Kidney (tissue), 14 donors: Measurements from ENCODE around the gene LY6G6F. TPM values are rescaled to one million over a fixed set of nuclear protein-coding genes. Genes with fewer than 3 reads are reported as not detected.

Experiments
- DNase-seq, 5 donors: peaks; one replicate each; pipeline ENCODE4 v3.0.0-alpha.2; 2013 to 2020
- FAIRE-seq: peaks from 2 replicates; lab custom pipeline; 2012; peaks lifted over from hg19 to GRCh38; lab: Jason Lieb, UNC
- H3K27ac ChIP-seq, 2 donors: one replicate each; pipeline ENCODE4 v1.7.0; 2013; ENCODE audit warnings: low read depth in 2 of 2, low read length in 2 of 2, inconsistent platforms in 1 of 2
- H3K27me3 ChIP-seq: one replicate; pipeline ENCODE4 v1.7.1; 2013; ENCODE audit warnings: low read length, inconsistent platforms; ENCODE audit not compliant: control insufficient read depth, insufficient read depth
- H3K36me3 ChIP-seq, 3 donors: one replicate each; pipeline versions ENCODE4 v1.7.0 to v1.7.1; 2013; ENCODE audit warnings: low read length in 3 of 3, control low read depth in 1 of 3, inconsistent platforms in 1 of 3; ENCODE audit not compliant: insufficient read depth in 3 of 3, control insufficient read depth in 2 of 3
- H3K4me1 ChIP-seq, 3 donors: one replicate each; pipeline versions ENCODE4 v1.7.0 to v1.7.1; 2013; ENCODE audit warnings: low read length in 3 of 3, inconsistent platforms in 1 of 3, low read depth in 1 of 3; ENCODE audit not compliant: control insufficient read depth in 2 of 3, insufficient read depth in 2 of 3
- H3K4me3 ChIP-seq, 3 donors: one replicate each; pipeline versions ENCODE4 v1.7.0 to v1.8.1; 2013; ENCODE audit warnings: low read length in 3 of 3, control low read depth in 1 of 3, inconsistent platforms in 1 of 3
- H3K9ac ChIP-seq, 3 donors: one replicate each; pipeline versions ENCODE4 v1.7.0 to v1.7.1; 2013; ENCODE audit warnings: low read length in 3 of 3, control low read depth in 1 of 3, inconsistent platforms in 1 of 3
- H3K9me3 ChIP-seq, 3 donors: one replicate each; pipeline versions ENCODE4 v1.7.0 to v1.7.1; 2013; ENCODE audit warnings: low read length in 3 of 3, control low read depth in 1 of 3, inconsistent platforms in 1 of 3; ENCODE audit not compliant: control insufficient read depth in 2 of 3, insufficient read depth in 1 of 3
- CTCF ChIP-seq: IDR thresholded peaks from 3 replicates; pipeline ENCODE4 v1.5.1; 2012; ENCODE audit warnings: mild to moderate bottlenecking, moderate library complexity, borderline replicate concordance; ENCODE audit not compliant: insufficient read depth; ENCODE audit errors: extremely low read depth
- intact Hi-C: fragments of 100-400 bp; cut with DNase I; formaldehyde crosslinking; loops from one replicate; pipeline ENCODE4 v1.11.1; 2022
- polyA plus RNA-seq: library from polyadenylated mRNA; stranded (reverse); fragments of 350-450 nt; fragmentation: Illumina TruSeq; extraction: RNeasy Lipid Tissue Mini Kit (QIAGEN cat#74804); gene quantifications from one replicate; pipeline ENCODE4 v1.2.3, GENCODE V29; 2014; ENCODE audit warnings: low read depth, low replicate concordance; ENCODE audit not compliant: insufficient read depth
- total RNA-seq: library from RNA; stranded (reverse); fragmentation: NEBNext Ultra II Directional; extraction: Animal tissue kit (Norgen Biotek cat#: 25700); gene quantifications from one replicate; pipeline ENCODE4 v1.2.1, GENCODE V29; 2021
- donor health status: control.
- donor health status: control.
- donor health status: control.
- donor health status: control.
- donor health status: control.
- donor health status: DM: yes; HTN: yes; CAD: no.
- donor health status: Normal renal cell carcinoma (clear cell type).

LY6G6F gene
- total and polyA plus RNA-seq, 2 donors from 2014 or later: not detected

GRCh38 chr6:31663961-31664789 is 42.5 kb upstream of the LY6G6F start:
- intact Hi-C loops: no loop called here
- Histone ChIP-seq H3K4me3 (peak overlapping the region; percentile 89 to 94 (median 94)), H3K27ac (peak overlapping the region; percentile 85 to 97), H3K9ac (peak overlapping the region; percentile 67 to 77 (median 68)), H3K9me3 (no peaks in the 10 kb centered on the region), H3K27me3 (no peaks in the 10 kb centered on the region), H3K36me3 (peaks cover 12 to 20% (median 17%) of the 10 kb centered on the region in 3 donors), H3K4me1 (peaks cover 2 to 36% (median 35%) of the 10 kb centered on the region in 3 donors)
- peak in 3 of 5 donors; percentile 36 to 78 (median 68) for DNase-seq
- TF ChIP-seq CTCF: no peak
- FAIRE-seq: no peak

GRCh38 chr6:31664790-31665500 is 41.7 kb upstream of the LY6G6F start, which contains the start of gene GPANK1:
TSS of gene GPANK1 (minus strand) at chr6:31664997. CDS start at chr6:31664478, 519 bp downstream.
- Histone ChIP-seq H3K27me3 (no peaks in the 10 kb centered on the region), H3K4me3 (peak within 1 kb of the TSS; percentile 89 to 94 (median 94)), H3K9me3 (no peaks in the 10 kb centered on the region), H3K27ac (peak within 1 kb of the TSS; percentile 85 to 97), H3K4me1 (peaks cover 2 to 30% (median 29%) of the 10 kb centered on the region in 3 donors), H3K36me3 (peaks cover 17 to 26% (median 25%) of the 10 kb centered on the region in 3 donors), H3K9ac (peak within 1 kb of the TSS; percentile 67 to 97 (median 77))
- no peak for TF ChIP-seq CTCF
- peak; percentile 90 to 98 (median 95) for DNase-seq
- intact Hi-C loops: no loop called here
- no peak for FAIRE-seq

GRCh38 chr6:31665501-31666336 is 40.9 kb upstream of the LY6G6F start, which contains the start of gene CSNK2B:
TSS of gene CSNK2B (plus strand) at chr6:31666080. CDS start at chr6:31666832, 752 bp downstream.
- Histone ChIP-seq H3K4me3 (peak within 1 kb of the TSS; percentile 89 to 94 (median 94)), H3K9ac (peak within 1 kb of the TSS; percentile 73 to 97 (median 92)), H3K27me3 (no peaks in the 10 kb centered on the region), H3K4me1 (peaks cover 2 to 30% (median 29%) of the 10 kb centered on the region in 3 donors), H3K9me3 (no peaks in the 10 kb centered on the region), H3K36me3 (peaks cover 17 to 34% (median 33%) of the 10 kb centered on the region in 3 donors), H3K27ac (peak within 1 kb of the TSS; percentile 85 to 97)
- intact Hi-C loops: no loop called here
- no peak for TF ChIP-seq CTCF
- peak; percentile 98 to 99 (median 99) for DNase-seq
- FAIRE-seq: no peak
